GM23338 (cell line): ENCODE measurements around the gene ECE2. TPM values are rescaled to one million over a fixed set of nuclear protein-coding genes. Genes with fewer than 3 reads are reported as not detected.

Experiments
- ATAC-seq: fragments of 200-7000 bp; cut with Tn5 transposase; 3 replicates; pipeline ENCODE4 v1.9.1; 2020
- DNase-seq: peaks from one replicate; pipeline ENCODE4 v3.0.0-alpha.2; 2015; ENCODE audit warnings: low spot score
- H2AFZ ChIP-seq: fragments of 200-600 bp; sonication (generic); 2 replicates; pipeline ENCODE4 v1.8.0; 2016; ENCODE audit warnings: antibody characterized with exemption, mild to moderate bottlenecking, moderate library complexity
- H3F3A ChIP-seq: fragments of 200-600 bp; sonication (generic); replicated peaks from 2 replicates; pipeline ENCODE4 v1.8.0; 2017; ENCODE audit warnings: antibody characterized with exemption, mixed run types, low read depth
- H3K27ac ChIP-seq: fragments of 200-600 bp; sonication (generic); 2 replicates; pipeline ENCODE4 v1.6.1; 2016; ENCODE audit warnings: low read depth
- H3K27me3 ChIP-seq: fragments of 200-600 bp; sonication (generic); 2 replicates; pipeline ENCODE4 v1.8.0; 2016; ENCODE audit warnings: mild to moderate bottlenecking, mixed run types, moderate library complexity; ENCODE audit not compliant: insufficient read depth
- H3K36me3 ChIP-seq: fragments of 200-600 bp; sonication (generic); 2 replicates; pipeline ENCODE4 v1.8.0; 2016; ENCODE audit warnings: mild to moderate bottlenecking; ENCODE audit not compliant: insufficient read depth
- H3K4me1 ChIP-seq: fragments of 200-600 bp; sonication (generic); 2 replicates; pipeline ENCODE4 v1.8.0; 2016; ENCODE audit warnings: mild to moderate bottlenecking, moderate library complexity; ENCODE audit not compliant: insufficient read depth
- H3K4me2 ChIP-seq: fragments of 200-600 bp; sonication (generic); 2 replicates; pipeline ENCODE4 v1.7.1; 2017; ENCODE audit warnings: mixed run types
- H3K4me3 ChIP-seq: fragments of 200-600 bp; sonication (generic); 2 replicates; pipeline ENCODE4 v1.6.1; 2016; ENCODE audit warnings: mixed run types
- H3K79me2 ChIP-seq: fragments of 200-600 bp; sonication (generic); replicated peaks from 2 replicates; pipeline ENCODE4 v1.8.0; 2017; ENCODE audit warnings: mild to moderate bottlenecking; ENCODE audit not compliant: insufficient read depth
- H3K9me2 ChIP-seq: fragments of 200-600 bp; sonication (generic); 2 replicates; pipeline ENCODE4 v1.8.0; 2017; ENCODE audit not compliant: insufficient read depth
- H4K20me1 ChIP-seq: fragments of 200-600 bp; sonication (generic); replicated peaks from 2 replicates; pipeline ENCODE4 v1.8.0; 2017; ENCODE audit warnings: mild to moderate bottlenecking; ENCODE audit not compliant: insufficient read depth
- H3K27ac Mint-ChIP-seq: 2 replicates; pipeline ENCODE4 v1.8.0; 2020; ENCODE audit warnings: inconsistent platforms, mild to moderate bottlenecking, moderate library complexity, mixed read lengths
- H3K27me3 Mint-ChIP-seq: 3 replicates; pipeline ENCODE4 v1.8.0; 2022; ENCODE audit warnings: low read depth, mild to moderate bottlenecking, moderate library complexity, mixed read lengths, inconsistent platforms; ENCODE audit not compliant: insufficient read depth, poor library complexity
- H3K36me3 Mint-ChIP-seq: 3 replicates; pipeline ENCODE4 v1.8.0; 2021; ENCODE audit warnings: low read depth, mild to moderate bottlenecking, inconsistent platforms, moderate library complexity, mixed read lengths
- H3K4me1 Mint-ChIP-seq: 3 replicates; pipeline ENCODE4 v1.8.0; 2020; ENCODE audit warnings: mild to moderate bottlenecking, inconsistent platforms, mixed read lengths
- H3K4me3 Mint-ChIP-seq: 3 replicates; pipeline ENCODE4 v1.8.0; 2021; ENCODE audit warnings: moderate library complexity, mild to moderate bottlenecking, inconsistent platforms, mixed read lengths
- H3K9me3 Mint-ChIP-seq: 3 replicates; pipeline ENCODE4 v1.8.0; 2020; ENCODE audit warnings: moderate library complexity, mild to moderate bottlenecking, inconsistent platforms, mixed read lengths
- CREB1 ChIP-seq: fragments of 250-450 bp; sonication (Bioruptor Pico); IDR thresholded peaks from 2 replicates; pipeline ENCODE4 v1.5.0; 2020; ENCODE audit warnings: low read depth, mild to moderate bottlenecking, moderate library complexity
- CTCF ChIP-seq, 2 experiments: fragments of 200-600 bp in 1 of 2; sonication (generic) in 1 of 2; conservative IDR thresholded peaks; 2 replicates each; pipeline versions ENCODE4 v1.5.1 to v1.6.1; 2016 to 2017; ENCODE audit warnings: antibody characterized with exemption in 2 of 2, low read depth in 2 of 2, mild to moderate bottlenecking in 2 of 2, moderate library complexity in 1 of 2
- ETS1 ChIP-seq: IDR thresholded peaks from 2 replicates; pipeline ENCODE4 v1.6.1; 2016; ENCODE audit warnings: antibody characterized with exemption
- EZH2 ChIP-seq: fragments of 200-600 bp; sonication (generic); IDR thresholded peaks from one replicate; pipeline ENCODE4 v1.8.0; 2017; ENCODE audit warnings: antibody characterized with exemption, mild to moderate bottlenecking, low read depth; ENCODE audit not compliant: unreplicated experiment
- EZH2phosphoT487 ChIP-seq: fragments of 200-600 bp; sonication (generic); IDR thresholded peaks from one replicate; pipeline ENCODE4 v1.8.1; 2018; ENCODE audit warnings: antibody characterized with exemption; ENCODE audit not compliant: unreplicated experiment
- JUNB ChIP-seq: IDR thresholded peaks from one replicate; pipeline ENCODE4 v1.6.1; 2016; ENCODE audit warnings: antibody characterized with exemption; ENCODE audit not compliant: unreplicated experiment
- NANOG ChIP-seq: IDR thresholded peaks from 2 replicates; pipeline ENCODE4 v1.6.1; 2016; ENCODE audit warnings: antibody characterized with exemption, borderline replicate concordance
- POLR2AphosphoS5 ChIP-seq: IDR thresholded peaks from 2 replicates; pipeline ENCODE4 v1.6.1; 2016; ENCODE audit warnings: antibody characterized with exemption, low read depth
- REST ChIP-seq: IDR thresholded peaks from one replicate; pipeline ENCODE4 v1.6.1; 2018; ENCODE audit warnings: antibody characterized with exemption; ENCODE audit not compliant: unreplicated experiment
- STAT1 ChIP-seq: IDR thresholded peaks from one replicate; pipeline ENCODE4 v1.6.1; 2016; ENCODE audit warnings: antibody characterized with exemption; ENCODE audit not compliant: unreplicated experiment
- ZNF114 ChIP-seq: fragments of 250-450 bp; sonication (Bioruptor Pico); IDR thresholded peaks from 2 replicates; pipeline ENCODE4 v1.5.0; 2020; ENCODE audit warnings: mild to moderate bottlenecking, moderate library complexity
- ZNF331 ChIP-seq: fragments of 250-450 bp; sonication (Bioruptor Pico); IDR thresholded peaks from 2 replicates; pipeline ENCODE4 v1.5.0; 2020; ENCODE audit warnings: low read depth, mild to moderate bottlenecking, moderate library complexity
- ZNF462 ChIP-seq: fragments of 250-450 bp; sonication (Bioruptor Pico); IDR thresholded peaks from 2 replicates; pipeline ENCODE4 v1.5.0; 2020; ENCODE audit warnings: mild to moderate bottlenecking, moderate library complexity
- polyA plus RNA-seq: library from polyadenylated mRNA; unstranded; fragments of >200 nt; fragmentation: Nextera tagmentation; extraction: Ambion mirVana; gene quantifications from 2 replicates; pipeline ENCODE4 v1.2.1, GENCODE V29; 2016
- total RNA-seq: library from RNA; depleted of rRNA; stranded (reverse); fragments of >200 nt; shearing (Covaris generic); gene quantifications from 2 replicates; pipeline ENCODE4 v1.2.3, GENCODE V29; 2014

The ECE2 gene
- total and polyA plus RNA-seq, 2 experiments from 2014 or later: 0.24 to 0.48 TPM

GRCh38 chr3:184291738-184292445, 16.1 kb downstream of the ECE2 start:
- Mint-ChIP-seq H3K27me3 (peaks cover 8% of the 10 kb centered on the region), H3K9me3 (no peaks in the 10 kb centered on the region), H3K4me3 (no peak overlapping the region), H3K36me3 (no peaks in the 10 kb centered on the region), H3K4me1 (0 out of 3 replicates have a peak, but pooled peaks cover 2% of the 10 kb centered on the region), H3K27ac (no peak overlapping the region)
- TF ChIP-seq STAT1 (no peak), NANOG (no peak), ZNF114 (CRISPR knock-in tag) (no peak), ETS1 (no peak), ZNF462 (no peak), REST (no peak), ZNF331 (CRISPR knock-in tag) (no peak), CTCF (conservative IDR thresholded peaks at IDR 0.05; ENCODE audit: low read depth in 2 of 2) (no peak), EZH2phosphoT487 (no peak), EZH2 (no peak), JUNB (no peak), CREB1 (CRISPR knock-in tag) (no peak), POLR2AphosphoS5 (no peak)
- Histone ChIP-seq H3F3A (no peaks in the 10 kb centered on the region), H2AFZ (no peak overlapping the region), H3K79me2 (no peaks in the 10 kb centered on the region), H3K4me2 (no peak overlapping the region), H3K4me1 (no peaks in the 10 kb centered on the region), H3K4me3 (no peak overlapping the region), H3K27ac (no peak overlapping the region), H3K36me3 (no peaks in the 10 kb centered on the region), H3K9me2 (no peaks in the 10 kb centered on the region), H3K27me3 (no peaks in the 10 kb centered on the region), H4K20me1 (no peaks in the 10 kb centered on the region)
- ATAC-seq (no peak), DNase-seq (no peak)
